Caco-2 (cell line): ENCODE data around the gene ZNF680. TPM values are rescaled to one million over a fixed set of nuclear protein-coding genes. Genes with fewer than 3 reads are reported as not detected.
A peak's percentile ranks its signal among the peaks of the same experiment; 100 is the strongest.
"Not testable (repeated sequence)": the region's sequence is repeated elsewhere in the genome, so short reads cannot be mapped to it uniquely, and the experiment has no call there.

Experiments used
- BruUV-seq: library from RNA; stranded (reverse); fragments of 400-500 nt; replicated peaks from 2 replicates; lab custom pipeline; 2021; lab: Mats Ljungman, UMichigan
- CTCF ChIA-PET: fragments of 300-600 bp; sonication (Branson Sonifier 250); formaldehyde crosslinking; loops from one replicate; lab custom pipeline; 2022; ENCODE audit warnings: antibody characterized with exemption; lab: Charles Lee
- POLR2A ChIA-PET: fragments of 300-600 bp; sonication (Branson Sonifier 250); formaldehyde crosslinking; loops from one replicate; lab custom pipeline; 2022; ENCODE audit warnings: antibody characterized with exemption; lab: Charles Lee
- DNase-seq, 2 experiments: peaks; one replicate each; pipeline versions ENCODE4 v3.0.0 to v3.0.0-alpha.2; 2020 to 2022
- H3K27me3 ChIP-seq: replicated peaks from 2 replicates; pipeline ENCODE4 v1.6.0; 2011; ENCODE audit warnings: low read length; ENCODE audit not compliant: control insufficient read depth, insufficient read depth
- H3K36me3 ChIP-seq: 2 replicates; pipeline ENCODE4 v1.5.1; 2011; ENCODE audit warnings: low read length; ENCODE audit not compliant: control insufficient read depth, insufficient read depth
- H3K4me1 ChIP-seq: fragments of 250-450 bp; sonication (Bioruptor Pico); 2 replicates; pipeline ENCODE4 v1.5.1; 2020; ENCODE audit warnings: mild to moderate bottlenecking
- H3K4me3 ChIP-seq: 2 replicates; pipeline ENCODE4 v1.5.1; 2011; ENCODE audit warnings: low read depth, mild to moderate bottlenecking, control low read depth, low read length
- H3K9me3 ChIP-seq: fragments of 250-450 bp; sonication (Bioruptor Pico); 2 replicates; pipeline ENCODE4 v1.5.1; 2020; ENCODE audit warnings: mild to moderate bottlenecking, moderate library complexity
- H3K27ac Mint-ChIP-seq: one replicate; pipeline ENCODE4 v1.8.0; 2022; ENCODE audit warnings: mixed read lengths; ENCODE audit not compliant: unreplicated experiment
- H3K27me3 Mint-ChIP-seq: one replicate; pipeline ENCODE4 v1.8.0; 2022; ENCODE audit warnings: mixed read lengths; ENCODE audit not compliant: insufficient read depth, unreplicated experiment
- H3K36me3 Mint-ChIP-seq: one replicate; pipeline ENCODE4 v1.8.0; 2022; ENCODE audit warnings: mild to moderate bottlenecking, mixed read lengths; ENCODE audit not compliant: insufficient read depth, unreplicated experiment
- H3K4me1 Mint-ChIP-seq: one replicate; pipeline ENCODE4 v1.8.0; 2022; ENCODE audit warnings: low read depth, mixed read lengths; ENCODE audit not compliant: unreplicated experiment
- H3K4me3 Mint-ChIP-seq: one replicate; pipeline ENCODE4 v1.8.0; 2022; ENCODE audit warnings: mild to moderate bottlenecking, moderate library complexity, mixed read lengths; ENCODE audit not compliant: unreplicated experiment
- H3K9me3 Mint-ChIP-seq: one replicate; pipeline ENCODE4 v1.8.0; 2022; ENCODE audit warnings: mixed read lengths; ENCODE audit not compliant: unreplicated experiment
- CTCF ChIP-seq, 2 experiments: fragments of 200-600 bp in 1 of 2; IDR thresholded peaks; 1 replicate in 1 of 2; 2 replicates in 1 of 2; pipeline versions ENCODE4 v1.5.1 to v1.8.0; 2011 to 2022; ENCODE audit warnings: antibody characterized with exemption in 1 of 2, control low read depth in 1 of 2, inconsistent platforms in 1 of 2, low read depth in 1 of 2, low read length in 1 of 2, mild to moderate bottlenecking in 1 of 2, moderate library complexity in 1 of 2; ENCODE audit not compliant: insufficient read depth in 1 of 2, severe bottlenecking in 1 of 2, unreplicated experiment in 1 of 2
- intact Hi-C: fragments of 100-400 bp; cut with micrococcal nuclease; formaldehyde crosslinking; loops from one replicate; pipeline ENCODE4 v1.10.0; 2022; ENCODE audit not compliant: unreplicated experiment
- total RNA-seq: library from RNA; stranded (reverse); gene quantifications from 2 replicates; pipeline ENCODE4 v1.2.3, GENCODE V29; 2022

ZNF680 gene
- total RNA-seq, 1 experiment from 2014 or later = 13.1 TPM

GRCh38 chr7:64558323-64558705 is 4.6 kb downstream of the ZNF680 start:
- Mint-ChIP-seq H3K27ac (peak overlapping the region; percentile 1), H3K36me3 (peaks cover 56% of the 10 kb centered on the region), H3K4me3 (no peak overlapping the region), H3K27me3 (no peaks in the 10 kb centered on the region), H3K9me3 (peaks cover 24% of the 10 kb centered on the region), H3K4me1 (peaks cover 5% of the 10 kb centered on the region)
- POLR2A ChIA-PET = no interaction called here
- no peak overlapping the region for H3K4me3 ChIP-seq
- no peak for DNase-seq
- no peaks in the 10 kb centered on the region for H3K36me3 ChIP-seq
- no peak for TF ChIP-seq CTCF (IDR thresholded peaks at IDR 0.05; ENCODE audit: insufficient read depth in 1 of 2, low read depth in 1 of 2, low read length in 1 of 2, severe bottlenecking in 1 of 2, unreplicated experiment in 1 of 2)
- CTCF ChIA-PET = no interaction called here
- H3K9me3 ChIP-seq = peaks cover 17% of the 10 kb centered on the region; the same call in 1 of the 2 replicates
- no peaks in the 10 kb centered on the region for H3K27me3 ChIP-seq
- H3K4me1 ChIP-seq = no peaks in the 10 kb centered on the region
- intact Hi-C loops = no loop called here
- BruUV-seq = no TSS peak

GRCh38 chr7:64557601-64558322 is 5.1 kb downstream of the ZNF680 start:
- no peak for TF ChIP-seq CTCF (IDR thresholded peaks at IDR 0.05; ENCODE audit: insufficient read depth in 1 of 2, low read depth in 1 of 2, low read length in 1 of 2, severe bottlenecking in 1 of 2, unreplicated experiment in 1 of 2)
- peaks cover 5% of the 10 kb centered on the region for H3K4me1 Mint-ChIP-seq
- Histone ChIP-seq H3K4me1 (no peaks in the 10 kb centered on the region), H3K9me3 (peaks cover 17% of the 10 kb centered on the region; the same call in 1 of the 2 replicates), H3K27me3 (no peaks in the 10 kb centered on the region), H3K4me3 (no peak overlapping the region), H3K36me3 (no peaks in the 10 kb centered on the region)
- H3K27me3 Mint-ChIP-seq = no peaks in the 10 kb centered on the region
- H3K27ac Mint-ChIP-seq = no peak overlapping the region
- intact Hi-C loops = no loop called here
- CTCF ChIA-PET = no interaction called here
- peaks cover 24% of the 10 kb centered on the region for H3K9me3 Mint-ChIP-seq
- peaks cover 51% of the 10 kb centered on the region for H3K36me3 Mint-ChIP-seq
- POLR2A ChIA-PET = no interaction called here
- no peak for DNase-seq
- no TSS peak for BruUV-seq
- no peak overlapping the region for H3K4me3 Mint-ChIP-seq

GRCh38 chr7:64555046-64555445 is 7.8 kb downstream of the ZNF680 start:
- Histone ChIP-seq H3K9me3 (peaks cover 13% of the 10 kb centered on the region; the same call in 1 of the 2 replicates), H3K36me3 (no peaks in the 10 kb centered on the region), H3K4me3 (no peak overlapping the region), H3K27me3 (no peaks in the 10 kb centered on the region), H3K4me1 (no peaks in the 10 kb centered on the region)
- ChIA-PET CTCF (no interaction called here), POLR2A (no interaction called here)
- H3K36me3 Mint-ChIP-seq = peaks cover 33% of the 10 kb centered on the region
- H3K27ac Mint-ChIP-seq = no peak overlapping the region
- no peak for TF ChIP-seq CTCF (IDR thresholded peaks at IDR 0.05; ENCODE audit: insufficient read depth in 1 of 2, low read depth in 1 of 2, low read length in 1 of 2, severe bottlenecking in 1 of 2, unreplicated experiment in 1 of 2)
- no peaks in the 10 kb centered on the region for H3K4me1 Mint-ChIP-seq
- BruUV-seq = no TSS peak
- intact Hi-C loops = no loop called here
- DNase-seq = no peak
- H3K27me3 Mint-ChIP-seq = no peaks in the 10 kb centered on the region
- H3K4me3 Mint-ChIP-seq = no peak overlapping the region
- H3K9me3 Mint-ChIP-seq = peaks cover 14% of the 10 kb centered on the region

GRCh38 chr7:64554188-64554587 is 8.7 kb downstream of the ZNF680 start:
- H3K4me1 Mint-ChIP-seq, H3K4me1 ChIP-seq, H3K27me3 ChIP-seq, DNase-seq, CTCF ChIA-PET, intact Hi-C loops, H3K4me3 Mint-ChIP-seq, H3K36me3 ChIP-seq, H3K4me3 ChIP-seq, BruUV-seq, POLR2A ChIA-PET, H3K27me3 Mint-ChIP-seq, H3K27ac Mint-ChIP-seq: not testable (repeated sequence)
- H3K9me3 ChIP-seq = peaks cover 13% of the 10 kb centered on the region; the same call in 1 of the 2 replicates
- peaks cover 14% of the 10 kb centered on the region for H3K9me3 Mint-ChIP-seq
- peaks cover 30% of the 10 kb centered on the region for H3K36me3 Mint-ChIP-seq
